Activated CD4-positive, alpha-beta T cell treated with anti-CD3 and anti-CD28 coated beads, Interleukin-2, Interleukin-6, amounts not matched to agents 100 ng/mL and 50 ng/mL, durations not matched to agents 16 hours and 8 hours (primary cell): ENCODE results near the gene SH3GLB2.
"Not testable (repeated sequence)": the region's sequence is repeated elsewhere in the genome, so short reads cannot be mapped to it uniquely, and the experiment has no call there.

ENCODE experiments used
- DNase-seq: peaks from one replicate; pipeline ENCODE4 v3.0.0-alpha.2; 2020

The SH3GLB2 gene

GRCh38 chr9:129052592-129052991 lies 24.5 kb upstream of the SH3GLB2 start:
- DNase-seq, result no peak

GRCh38 chr9:129042016-129042415 lies 13.9 kb upstream of the SH3GLB2 start:
- no peak for DNase-seq

- no peak for DNase-seq
Observed at GRCh38 chr9:129040113-129040643, 12.0 kb upstream of the SH3GLB2 start.

GRCh38 chr9:129038109-129038852 lies 10.2 kb upstream of the SH3GLB2 start:
- no peak for DNase-seq

GRCh38 chr9:129037767-129038098 lies 9.6 kb upstream of the SH3GLB2 start:
- DNase-seq, result no peak

GRCh38 chr9:129036923-129037766 lies 9.0 kb upstream of the SH3GLB2 start:
- no peak for DNase-seq

- DNase-seq, result peak; percentile 98
Observed at GRCh38 chr9:129036241-129036922, 8.3 kb upstream of the SH3GLB2 start, which contains the start of gene MIGA2. MIGA2 (plus strand) TSS chr9:129036626; CDS start chr9:129040595, 3,969 bp downstream.

GRCh38 chr9:129035838-129036237 lies 7.7 kb upstream of the SH3GLB2 start:
- DNase-seq, result not testable (repeated sequence)

- DNase-seq, result no peak
Observed at GRCh38 chr9:129033216-129033615, 5.1 kb upstream of the SH3GLB2 start.

- no peak for DNase-seq
Observed at GRCh38 chr9:129032541-129033159, 4.5 kb upstream of the SH3GLB2 start.

GRCh38 chr9:129031514-129031913 lies 3.4 kb upstream of the SH3GLB2 start:
- DNase-seq, result no peak

GRCh38 chr9:129030191-129030590 lies 2.1 kb upstream of the SH3GLB2 start:
- DNase-seq, result no peak

GRCh38 chr9:129027685-129028191 lies 393 bp downstream of the SH3GLB2 start:
- DNase-seq, result peak; percentile 74

- no peak for DNase-seq
Observed at GRCh38 chr9:129027224-129027684, 877 bp downstream of the SH3GLB2 start.

GRCh38 chr9:129026442-129027223 lies 1.5 kb downstream of the SH3GLB2 start:
- no peak for DNase-seq

- DNase-seq, result no peak
Observed at GRCh38 chr9:129023908-129024233, 4.3 kb downstream of the SH3GLB2 start.

- DNase-seq, result no peak
Observed at GRCh38 chr9:129023036-129023907, 4.9 kb downstream of the SH3GLB2 start.

GRCh38 chr9:129022037-129022436 lies 6.1 kb downstream of the SH3GLB2 start:
- no peak for DNase-seq

GRCh38 chr9:129021091-129021490 lies 7.0 kb downstream of the SH3GLB2 start:
- DNase-seq, result no peak

- no peak for DNase-seq
Observed at GRCh38 chr9:129014608-129015007, 13.5 kb downstream of the SH3GLB2 start.

- no peak for DNase-seq
Observed at GRCh38 chr9:129014124-129014523, 14.0 kb downstream of the SH3GLB2 start.
